ENCODE measurements around the gene MYADML2. TPM values are rescaled to one million over a fixed set of nuclear protein-coding genes. Genes with fewer than 3 reads are reported as not detected.

Gene MYADML2
- total and polyA plus RNA-seq, 10 of the 15 experiments (the other 5 are each of a cell fraction or from before 2014, with no cell fraction given), result not detected

DNA sequence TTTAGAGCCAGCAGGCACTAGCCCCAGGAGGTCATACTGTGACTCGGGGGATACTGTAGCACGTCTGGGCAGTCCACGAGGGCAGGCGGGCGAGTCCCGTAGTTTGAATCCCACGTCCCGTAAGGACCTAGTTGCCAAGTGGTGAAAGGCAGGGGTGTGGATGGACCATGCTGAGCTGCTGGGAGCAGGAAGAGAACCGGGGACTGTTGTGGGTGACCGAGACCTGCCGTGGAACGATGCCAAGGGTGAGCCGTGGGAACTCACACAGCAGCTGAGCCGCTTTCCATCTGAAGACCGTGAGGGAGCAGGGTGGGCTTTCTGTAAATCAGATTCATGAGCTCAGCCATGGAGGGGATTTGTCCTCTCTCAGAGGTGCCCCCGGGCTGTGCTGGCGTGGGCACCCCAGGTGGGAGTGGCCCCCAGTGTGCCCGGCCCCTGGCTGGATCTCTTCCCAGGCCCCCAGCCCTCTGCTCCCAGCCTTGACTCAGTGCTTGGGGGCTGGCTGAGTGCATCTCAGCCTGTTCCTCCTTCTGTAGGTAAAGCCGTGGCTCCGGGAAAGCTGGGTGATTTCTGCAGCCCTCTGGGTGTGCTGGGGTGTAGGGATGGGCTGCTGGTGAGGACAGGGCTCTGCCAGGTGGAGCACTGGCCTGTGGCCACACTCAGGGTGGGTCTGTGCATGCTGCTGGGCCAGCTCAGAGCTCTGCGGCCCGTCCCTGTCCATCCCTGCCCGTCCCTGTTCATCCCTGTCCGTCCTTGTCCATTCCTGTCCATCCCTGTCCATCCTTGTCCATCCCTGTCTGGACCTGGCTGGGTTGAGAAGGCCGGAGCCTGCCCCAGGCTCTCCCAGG, 44.0 kb upstream of the MYADML2 start:
- Histone ChIP-seq H2AFZ (ENCODE audit: control insufficient read depth, low read depth, low read length) (no peak overlapping the region), H3K4me3 (no peak overlapping the region), H3K27ac (ENCODE audit: control insufficient read depth, insufficient read depth) (no peak overlapping the region), H3K4me1 (ENCODE audit: control insufficient read depth, insufficient read depth, low read length) (no peaks in the 10 kb centered on the region), H4K20me1 (ENCODE audit: control insufficient read depth, insufficient read depth) (no peaks in the 10 kb centered on the region), H3K9ac (ENCODE audit: control insufficient read depth, insufficient read depth, low read length) (no peak overlapping the region), H3K27me3 (replicated peaks in 1 of 2; ENCODE audit: control insufficient read depth in 2 of 2, insufficient read depth in 2 of 2, low read length in 1 of 2) (no peaks in the 10 kb centered on the region), H3K36me3 (ENCODE audit: control insufficient read depth in 2 of 2, insufficient read depth in 2 of 2, low read length in 1 of 2) (no peaks in the 10 kb centered on the region; a peak in 2 of 4 replicates), H3K9me3 (replicated peaks; ENCODE audit: control insufficient read depth, insufficient read depth, low read length) (no peaks in the 10 kb centered on the region), H3K4me2 (ENCODE audit: control insufficient read depth, insufficient read depth) (no peak overlapping the region), H3K79me2 (ENCODE audit: control insufficient read depth, insufficient read depth, low read length) (no peaks in the 10 kb centered on the region)
- RAD21 ChIA-PET (ENCODE audit: unreplicated experiment), result no interaction called here
- FAIRE-seq (no peak), ATAC-seq (no peak), DNase-seq (ENCODE audit: low read depth, low spot score) (no peak)
- intact Hi-C loops (cut with micrococcal nuclease; ENCODE audit: unreplicated experiment), result no loop called here
- POLR2A ChIA-PET, result no interaction called here
- BruUV-seq (replicated peaks), result no TSS peak
- SMC1A ChIA-PET (ENCODE audit: uncharacterized antibody, unreplicated experiment), result no interaction called here
- CTCF ChIA-PET, result no interaction called here
- in situ Hi-C loops (cut with MboI), result no loop called here
- 88% methylated on average over 25 of the region's 25 CpGs for WGBS (ENCODE audit: insufficient coverage, insufficient replicate concordance, low lambda C conversion rate, missing lambda C conversion rate)
- TF ChIP-seq MTA3 (IDR thresholded peaks at IDR 0.05; ENCODE audit: borderline replicate concordance, low read length) (no peak), RBBP5 (conservative IDR thresholded peaks at IDR 0.05) (no peak), GATAD2B (conservative IDR thresholded peaks at IDR 0.05; ENCODE audit: low read depth) (no peak), ZBTB40 (IDR thresholded peaks at IDR 0.05; ENCODE audit: borderline replicate concordance) (no peak), ASH2L (IDR thresholded peaks at IDR 0.05; ENCODE audit: borderline replicate concordance, low read depth) (no peak), SPI1 (IDR thresholded peaks at IDR 0.05; ENCODE audit: borderline replicate concordance, insufficient read depth, low read depth, low read length) (no peak), PAX5 (IDR thresholded peaks at IDR 0.05; ENCODE audit: borderline replicate concordance, low read depth, low read length) (no peak), SREBF2 (IDR thresholded peaks at IDR 0.05; ENCODE audit: low read length) (no peak), ZNF207 (IDR thresholded peaks at IDR 0.05; ENCODE audit: borderline replicate concordance) (no peak), MYB (IDR thresholded peaks at IDR 0.05; ENCODE audit: borderline replicate concordance, low read depth, low read length) (no peak), PAX8 (IDR thresholded peaks at IDR 0.05) (no peak), MXI1 (IDR thresholded peaks at IDR 0.05; ENCODE audit: low read depth, low read length) (no peak), WRNIP1 (IDR thresholded peaks at IDR 0.05; ENCODE audit: borderline replicate concordance, low read depth, low read length) (no peak), IKZF2 (IDR thresholded peaks at IDR 0.05) (no peak)
- TF ChIP-seq, protein P1, sequence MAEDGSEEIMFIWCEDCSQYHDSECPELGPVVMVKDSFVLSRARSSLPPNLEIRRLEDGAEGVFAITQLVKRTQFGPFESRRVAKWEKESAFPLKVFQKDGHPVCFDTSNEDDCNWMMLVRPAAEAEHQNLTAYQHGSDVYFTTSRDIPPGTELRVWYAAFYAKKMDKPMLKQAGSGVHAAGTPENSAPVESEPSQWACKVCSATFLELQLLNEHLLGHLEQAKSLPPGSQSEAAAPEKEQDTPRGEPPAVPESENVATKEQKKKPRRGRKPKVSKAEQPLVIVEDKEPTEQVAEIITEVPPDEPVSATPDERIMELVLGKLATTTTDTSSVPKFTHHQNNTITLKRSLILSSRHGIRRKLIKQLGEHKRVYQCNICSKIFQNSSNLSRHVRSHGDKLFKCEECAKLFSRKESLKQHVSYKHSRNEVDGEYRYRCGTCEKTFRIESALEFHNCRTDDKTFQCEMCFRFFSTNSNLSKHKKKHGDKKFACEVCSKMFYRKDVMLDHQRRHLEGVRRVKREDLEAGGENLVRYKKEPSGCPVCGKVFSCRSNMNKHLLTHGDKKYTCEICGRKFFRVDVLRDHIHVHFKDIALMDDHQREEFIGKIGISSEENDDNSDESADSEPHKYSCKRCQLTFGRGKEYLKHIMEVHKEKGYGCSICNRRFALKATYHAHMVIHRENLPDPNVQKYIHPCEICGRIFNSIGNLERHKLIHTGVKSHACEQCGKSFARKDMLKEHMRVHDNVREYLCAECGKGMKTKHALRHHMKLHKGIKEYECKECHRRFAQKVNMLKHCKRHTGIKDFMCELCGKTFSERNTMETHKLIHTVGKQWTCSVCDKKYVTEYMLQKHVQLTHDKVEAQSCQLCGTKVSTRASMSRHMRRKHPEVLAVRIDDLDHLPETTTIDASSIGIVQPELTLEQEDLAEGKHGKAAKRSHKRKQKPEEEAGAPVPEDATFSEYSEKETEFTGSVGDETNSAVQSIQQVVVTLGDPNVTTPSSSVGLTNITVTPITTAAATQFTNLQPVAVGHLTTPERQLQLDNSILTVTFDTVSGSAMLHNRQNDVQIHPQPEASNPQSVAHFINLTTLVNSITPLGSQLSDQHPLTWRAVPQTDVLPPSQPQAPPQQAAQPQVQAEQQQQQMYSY (CRISPR knock-in tag; IDR thresholded peaks at IDR 0.05), result no peak

Measured in GM12878 (cell line).